Dendritic cell treated with granulocyte-macrophage colony-stimulating factor and Interleukin-4, amounts not matched to agents 40 ng/mL and 50 ng/mL, for 4 days (primary cell): ENCODE data around the gene PKMYT1.

Experiments used
- H3K27ac Mint-ChIP-seq: one replicate; pipeline ENCODE4 v1.8.0; 2022; ENCODE audit warnings: mild to moderate bottlenecking, mixed read lengths
- H3K27me3 Mint-ChIP-seq: one replicate; pipeline ENCODE4 v1.8.0; 2022; ENCODE audit warnings: mild to moderate bottlenecking, mixed read lengths
- H3K36me3 Mint-ChIP-seq: one replicate; pipeline ENCODE4 v1.8.0; 2022; ENCODE audit warnings: low read depth, mixed read lengths
- H3K4me1 Mint-ChIP-seq: one replicate; pipeline ENCODE4 v1.8.0; 2022; ENCODE audit warnings: low read depth, mixed read lengths
- H3K4me3 Mint-ChIP-seq: one replicate; pipeline ENCODE4 v1.8.0; 2022; ENCODE audit warnings: mild to moderate bottlenecking, moderate library complexity, mixed read lengths
- H3K9me3 Mint-ChIP-seq: one replicate; pipeline ENCODE4 v1.8.0; 2022; ENCODE audit warnings: mixed read lengths
- intact Hi-C: fragments of 100-400 bp; cut with micrococcal nuclease; formaldehyde crosslinking; loops from one replicate; pipeline ENCODE4 v1.15.0; 2022

The PKMYT1 gene

GRCh38 chr16:2925951-2926649 lies 54.1 kb downstream of the PKMYT1 start:
- intact Hi-C loops, result no loop called here
- peaks cover 8% of the 10 kb centered on the region for H3K4me1 Mint-ChIP-seq

GRCh38 chr16:2924901-2925755 lies 55.1 kb downstream of the PKMYT1 start:
- peaks cover 8% of the 10 kb centered on the region for H3K4me1 Mint-ChIP-seq
- no peaks in the 10 kb centered on the region for H3K27me3 Mint-ChIP-seq
- H3K27ac Mint-ChIP-seq, result no peak overlapping the region
- intact Hi-C loops, result no loop called here
- H3K9me3 Mint-ChIP-seq, result no peaks in the 10 kb centered on the region
- no peak overlapping the region for H3K4me3 Mint-ChIP-seq
- peaks cover 55% of the 10 kb centered on the region for H3K36me3 Mint-ChIP-seq

More at GRCh38 chr16:2925951-2926649, 54.1 kb downstream of the PKMYT1 start:
- H3K36me3 Mint-ChIP-seq, result peaks cover 63% of the 10 kb centered on the region
- no peaks in the 10 kb centered on the region for H3K27me3 Mint-ChIP-seq
- no peaks in the 10 kb centered on the region for H3K9me3 Mint-ChIP-seq
- no peak overlapping the region for H3K4me3 Mint-ChIP-seq
- H3K27ac Mint-ChIP-seq, result no peak overlapping the region

DNA sequence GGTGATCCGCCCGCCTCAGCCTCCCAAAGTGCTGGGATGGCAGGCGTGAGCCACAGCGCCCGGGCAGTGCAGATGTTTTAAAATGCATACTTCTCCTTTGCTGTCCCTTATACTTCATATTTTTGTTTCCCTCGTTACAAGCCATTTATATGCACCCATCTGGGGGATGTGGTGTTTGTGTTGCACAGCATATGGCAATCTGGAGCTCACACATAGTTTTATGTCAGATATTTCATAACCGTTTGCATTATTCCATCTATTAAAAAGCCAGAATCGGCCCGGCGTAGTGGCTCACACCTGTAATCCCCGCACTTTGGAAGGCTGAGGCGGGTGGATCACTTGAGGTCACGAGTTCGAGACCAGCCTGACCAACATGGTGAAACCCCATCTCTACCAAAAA lies 56.8 kb downstream of the PKMYT1 start:
- H3K36me3 Mint-ChIP-seq, result peaks cover 54% of the 10 kb centered on the region
- H3K27me3 Mint-ChIP-seq, result no peaks in the 10 kb centered on the region
- H3K9me3 Mint-ChIP-seq, result no peaks in the 10 kb centered on the region
- intact Hi-C loops, result no loop called here
- H3K4me1 Mint-ChIP-seq, result peaks cover 21% of the 10 kb centered on the region
- no peak overlapping the region for H3K27ac Mint-ChIP-seq
- no peak overlapping the region for H3K4me3 Mint-ChIP-seq
